ENCODE measurements around the gene EIF3CL. TPM values are rescaled to one million over a fixed set of nuclear protein-coding genes. Genes with fewer than 3 reads are reported as not detected.
"Not testable (repeated sequence)": the region's sequence is repeated elsewhere in the genome, so short reads cannot be mapped to it uniquely, and the experiment has no call there.

Gene EIF3CL, protein sequence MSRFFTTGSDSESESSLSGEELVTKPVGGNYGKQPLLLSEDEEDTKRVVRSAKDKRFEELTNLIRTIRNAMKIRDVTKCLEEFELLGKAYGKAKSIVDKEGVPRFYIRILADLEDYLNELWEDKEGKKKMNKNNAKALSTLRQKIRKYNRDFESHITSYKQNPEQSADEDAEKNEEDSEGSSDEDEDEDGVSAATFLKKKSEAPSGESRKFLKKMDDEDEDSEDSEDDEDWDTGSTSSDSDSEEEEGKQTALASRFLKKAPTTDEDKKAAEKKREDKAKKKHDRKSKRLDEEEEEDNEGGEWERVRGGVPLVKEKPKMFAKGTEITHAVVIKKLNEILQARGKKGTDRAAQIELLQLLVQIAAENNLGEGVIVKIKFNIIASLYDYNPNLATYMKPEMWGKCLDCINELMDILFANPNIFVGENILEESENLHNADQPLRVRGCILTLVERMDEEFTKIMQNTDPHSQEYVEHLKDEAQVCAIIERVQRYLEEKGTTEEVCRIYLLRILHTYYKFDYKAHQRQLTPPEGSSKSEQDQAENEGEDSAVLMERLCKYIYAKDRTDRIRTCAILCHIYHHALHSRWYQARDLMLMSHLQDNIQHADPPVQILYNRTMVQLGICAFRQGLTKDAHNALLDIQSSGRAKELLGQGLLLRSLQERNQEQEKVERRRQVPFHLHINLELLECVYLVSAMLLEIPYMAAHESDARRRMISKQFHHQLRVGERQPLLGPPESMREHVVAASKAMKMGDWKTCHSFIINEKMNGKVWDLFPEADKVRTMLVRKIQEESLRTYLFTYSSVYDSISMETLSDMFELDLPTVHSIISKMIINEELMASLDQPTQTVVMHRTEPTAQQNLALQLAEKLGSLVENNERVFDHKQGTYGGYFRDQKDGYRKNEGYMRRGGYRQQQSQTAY
- 56.6 TPM for polyA plus RNA-seq (2012; ENCODE audit: insufficient read depth, insufficient read length, low read depth)

DNA sequence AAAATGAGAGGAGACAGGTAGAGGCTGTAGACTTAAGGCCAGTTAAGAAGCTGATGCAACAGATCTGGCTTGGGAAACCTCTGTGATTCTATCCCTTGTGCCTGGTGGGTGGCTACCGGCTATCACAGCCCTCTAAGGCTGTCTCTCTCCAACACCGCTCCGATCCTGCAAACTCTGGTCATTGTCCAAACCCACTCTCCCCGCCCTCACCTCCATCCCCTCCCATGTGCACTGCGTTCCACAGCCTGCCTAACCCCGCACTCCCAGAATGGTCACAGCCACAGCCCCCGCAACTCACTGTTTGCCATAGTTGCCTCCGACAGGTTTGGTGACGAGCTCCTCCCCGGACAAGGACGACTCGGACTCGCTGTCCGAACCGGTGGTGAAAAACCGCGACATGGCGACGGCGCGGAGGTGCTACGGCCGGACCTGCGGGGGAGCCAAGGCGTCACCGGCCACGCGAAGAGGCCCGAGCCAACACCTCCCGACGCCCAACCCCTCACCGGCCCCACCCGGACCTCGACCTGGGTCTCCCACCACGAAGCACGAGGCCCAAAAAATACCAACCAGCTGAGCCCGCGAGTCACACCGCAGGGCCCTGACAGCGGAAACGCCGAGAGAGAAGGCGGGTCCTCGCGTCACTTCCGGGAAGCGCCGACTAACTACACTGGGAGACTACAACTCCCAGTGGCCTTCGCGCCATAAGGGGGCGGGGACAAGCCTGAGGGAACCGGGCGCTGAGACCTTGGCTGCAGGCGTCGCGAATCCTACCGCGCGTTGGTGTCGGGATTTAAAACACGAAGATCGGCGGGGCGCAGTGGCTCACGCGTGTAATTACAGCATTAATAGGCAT, at the start of gene EIF3CL:
EIF3CL (minus strand) TSS at position 622 of the 853 bp plus-strand sequence; CDS start at position 399, 223 bp downstream.
- H3K4me3 ChIP-seq (ENCODE audit: low read depth, low read length), result peak within 1 kb of the TSS; percentile 47
- not testable (repeated sequence) for H3K4me1 ChIP-seq, H3K27me3 ChIP-seq, H3K36me3 ChIP-seq, H3K9me3 ChIP-seq, DNase-seq

DNA sequence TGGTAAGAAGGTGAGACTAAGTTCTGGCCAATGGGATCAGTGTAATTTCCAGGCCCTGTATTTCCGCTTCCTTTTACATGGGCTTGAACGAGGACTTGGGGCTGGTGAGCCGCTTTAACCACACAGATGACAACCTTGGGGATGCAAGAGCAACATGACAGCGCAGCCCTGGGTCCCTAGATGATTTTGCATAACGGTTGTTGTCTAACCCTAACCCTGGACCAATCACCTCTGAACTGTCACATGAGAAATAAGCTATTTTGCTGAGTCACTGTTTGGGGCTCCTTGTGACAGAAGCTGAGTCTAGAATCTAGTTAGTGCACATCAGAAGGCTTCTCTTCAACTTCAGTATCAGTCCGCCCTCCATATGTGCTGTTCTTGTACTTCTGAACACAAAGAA, 43.4 kb upstream of the EIF3CL start:
- DNase-seq; H3K36me3 ChIP-seq; H3K9me3 ChIP-seq; H3K4me3 ChIP-seq (ENCODE audit: low read depth, low read length); H3K4me1 ChIP-seq; H3K27me3 ChIP-seq: not testable (repeated sequence)

DNA sequence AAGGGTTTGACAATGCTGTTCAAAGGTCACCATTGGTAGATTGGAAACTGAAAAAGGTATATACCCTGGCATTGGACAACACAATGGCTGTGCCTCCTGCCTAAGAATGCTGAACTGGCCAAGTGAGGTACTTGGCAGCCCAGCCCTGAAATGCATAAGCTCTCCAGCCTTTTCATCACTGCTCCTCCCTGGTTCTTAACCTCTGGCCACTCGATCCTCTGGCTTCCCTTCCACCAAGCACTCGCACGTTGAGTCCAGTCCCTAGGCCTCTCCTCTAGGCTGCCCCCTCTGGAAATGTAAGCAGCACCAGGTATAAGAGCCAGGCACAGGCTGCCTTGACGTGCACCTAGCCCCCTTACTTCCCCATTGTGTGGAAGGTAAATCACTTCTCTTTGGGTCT, 42.7 kb upstream of the EIF3CL start:
- not testable (repeated sequence) for H3K4me1 ChIP-seq; H3K4me3 ChIP-seq (ENCODE audit: low read depth, low read length); H3K9me3 ChIP-seq; H3K36me3 ChIP-seq; H3K27me3 ChIP-seq; DNase-seq

DNA sequence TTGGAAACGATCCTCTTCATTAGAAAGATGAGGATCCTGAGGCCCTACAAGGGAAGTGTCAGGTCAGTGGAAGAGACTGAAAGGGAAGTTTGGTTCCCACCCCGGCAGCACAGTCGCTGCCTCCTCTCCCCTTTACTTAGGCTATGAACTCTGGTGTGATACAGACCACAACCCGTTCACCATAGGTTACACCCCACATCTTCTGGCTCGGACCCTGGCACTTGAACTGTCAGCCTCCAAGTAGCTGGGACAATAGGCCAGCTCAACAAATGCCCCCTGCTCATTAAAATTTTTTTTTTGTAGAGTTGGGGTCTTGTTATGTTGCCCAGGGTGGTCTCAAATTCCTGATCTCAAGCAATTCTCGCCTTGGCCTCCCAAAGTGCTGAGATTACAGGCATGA, 40.3 kb upstream of the EIF3CL start:
- not testable (repeated sequence) for H3K9me3 ChIP-seq; H3K4me1 ChIP-seq; H3K4me3 ChIP-seq (ENCODE audit: low read depth, low read length); H3K36me3 ChIP-seq; H3K27me3 ChIP-seq; DNase-seq

DNA sequence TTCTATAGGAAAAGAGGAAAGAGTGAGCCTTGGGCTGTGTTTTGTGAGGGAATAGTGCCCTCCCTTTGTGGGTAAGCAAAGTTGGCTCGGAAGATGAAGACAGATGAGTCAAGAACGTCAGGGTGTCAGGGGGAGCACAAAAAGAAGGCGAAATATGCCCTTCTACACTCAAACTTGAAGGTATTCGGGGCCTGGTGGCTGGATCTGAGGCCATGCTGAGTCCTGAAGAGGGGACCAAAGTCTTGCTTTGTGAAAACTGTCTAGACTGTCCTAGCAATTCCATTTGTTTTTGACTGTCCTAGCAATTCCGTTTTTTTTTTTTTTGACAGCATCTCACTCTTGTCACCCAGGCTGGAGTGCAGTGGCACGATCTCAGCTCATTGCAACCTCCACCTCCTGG, 35.3 kb upstream of the EIF3CL start:
- not testable (repeated sequence) for H3K36me3 ChIP-seq, H3K9me3 ChIP-seq

DNA sequence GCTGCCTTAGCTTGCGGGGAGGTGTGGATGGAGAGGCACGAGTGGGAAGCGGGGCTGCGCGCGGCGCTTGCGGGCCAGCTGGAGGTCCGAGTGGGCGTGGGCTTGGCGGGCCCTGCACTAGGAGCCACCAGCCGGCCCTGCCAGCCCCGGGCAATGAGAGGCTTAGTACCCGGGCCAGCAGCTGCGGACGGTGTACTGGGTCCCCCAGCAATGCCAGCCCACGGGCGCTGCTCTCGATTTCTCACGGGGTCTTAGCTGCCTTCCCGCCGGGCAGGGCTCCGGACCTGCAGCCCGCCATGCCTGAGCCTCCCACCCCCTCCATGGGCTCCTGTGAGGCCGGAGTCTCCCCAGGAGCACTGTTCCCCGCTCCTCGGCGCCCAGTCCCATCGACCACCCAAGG, 31.7 kb upstream of the EIF3CL start:
- DNase-seq; H3K4me3 ChIP-seq (ENCODE audit: low read depth, low read length); H3K9me3 ChIP-seq; H3K36me3 ChIP-seq; H3K4me1 ChIP-seq; H3K27me3 ChIP-seq: not testable (repeated sequence)

More for the DNA sequence above, 35.3 kb upstream of the EIF3CL start:
- H3K4me1 ChIP-seq; DNase-seq; H3K27me3 ChIP-seq; H3K4me3 ChIP-seq (ENCODE audit: low read depth, low read length): not testable (repeated sequence)

DNA sequence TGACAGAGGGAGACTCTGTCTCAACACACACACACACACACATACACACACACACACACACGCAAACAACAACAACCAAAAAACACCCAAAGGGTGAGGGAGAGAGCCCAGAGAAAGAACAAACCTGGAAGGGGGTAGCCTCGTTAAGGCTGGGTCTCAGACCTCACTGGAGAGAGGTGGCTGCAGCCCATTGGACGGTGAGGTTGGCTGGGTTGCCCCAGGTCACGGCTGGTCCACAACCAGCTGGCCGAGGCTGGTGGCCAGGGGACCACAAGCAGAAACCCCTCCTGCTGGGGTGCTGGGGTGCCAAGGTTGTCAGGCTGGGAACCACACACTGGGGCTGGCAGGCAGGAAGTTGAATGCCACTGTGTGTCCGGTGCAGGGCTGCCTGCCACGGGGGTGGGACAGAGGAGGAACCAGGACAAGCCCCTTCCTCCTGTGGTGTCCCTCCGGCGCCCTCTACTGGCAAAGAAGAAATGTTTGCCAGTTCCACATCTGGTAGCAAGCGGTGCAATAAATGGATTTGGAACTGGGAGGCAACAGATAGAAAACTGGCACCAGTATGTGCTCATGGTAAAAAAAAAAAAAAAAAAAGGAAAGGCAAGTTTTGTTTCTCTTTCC, 22.5 kb upstream of the EIF3CL start:
- not testable (repeated sequence) for H3K4me1 ChIP-seq; H3K36me3 ChIP-seq; H3K9me3 ChIP-seq; DNase-seq; H3K27me3 ChIP-seq; H3K4me3 ChIP-seq (ENCODE audit: low read depth, low read length)

DNA sequence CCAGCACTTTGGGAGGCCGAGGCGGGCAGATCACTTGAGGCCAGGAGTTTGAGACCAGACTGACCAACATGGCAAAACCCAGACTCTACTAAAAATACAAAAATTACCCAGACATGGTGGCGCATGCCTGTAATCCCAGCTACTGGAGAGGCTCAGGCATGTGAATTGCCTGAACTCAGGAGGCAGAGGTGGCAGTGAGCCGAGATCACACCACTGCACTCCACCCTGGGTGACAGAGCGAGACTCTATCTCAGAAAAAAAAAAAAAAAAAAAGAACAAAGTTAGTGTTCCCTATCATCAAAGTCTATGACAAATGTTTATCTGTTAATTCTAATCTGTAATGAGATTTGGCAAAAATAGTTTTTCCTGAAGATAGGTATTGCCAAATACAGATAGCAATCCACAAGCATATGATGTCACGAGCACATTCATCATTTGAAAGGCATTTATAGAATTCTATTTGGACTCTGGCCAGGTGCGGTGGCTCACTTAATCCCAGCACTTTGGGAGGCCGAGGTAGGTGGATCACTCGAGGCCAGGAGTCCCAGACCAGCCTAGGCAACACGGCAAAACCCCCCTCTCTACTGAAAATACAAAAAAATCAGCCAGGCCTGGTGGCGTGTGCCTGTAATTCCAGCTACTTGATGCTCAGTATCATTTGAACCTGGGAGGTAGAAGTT, 17.6 kb upstream of the EIF3CL start:
- DNase-seq; H3K27me3 ChIP-seq; H3K9me3 ChIP-seq; H3K4me3 ChIP-seq (ENCODE audit: low read depth, low read length); H3K36me3 ChIP-seq; H3K4me1 ChIP-seq: not testable (repeated sequence)

DNA sequence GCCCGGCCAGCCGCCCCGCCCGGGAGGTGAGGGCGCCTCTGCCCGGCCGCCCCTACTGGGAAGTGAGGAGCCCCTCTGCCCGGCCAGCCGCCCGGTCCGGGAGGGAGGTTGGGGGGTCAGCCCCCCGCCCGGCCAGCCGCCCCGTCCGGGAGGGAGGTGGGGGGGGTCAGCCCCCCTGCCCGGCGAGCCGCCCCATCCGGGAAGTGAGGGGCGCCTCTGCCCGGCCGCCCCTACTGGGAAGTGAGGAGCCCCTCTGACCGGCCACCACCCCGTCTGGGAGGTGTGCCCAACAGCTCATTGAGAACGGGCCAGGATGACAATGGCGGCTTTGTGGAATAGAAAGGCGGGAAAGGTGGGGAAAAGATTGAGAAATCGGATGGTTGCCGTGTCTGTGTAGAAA, 13.4 kb upstream of the EIF3CL start:
- not testable (repeated sequence) for H3K4me3 ChIP-seq (ENCODE audit: low read depth, low read length); DNase-seq; H3K27me3 ChIP-seq; H3K9me3 ChIP-seq; H3K4me1 ChIP-seq; H3K36me3 ChIP-seq

DNA sequence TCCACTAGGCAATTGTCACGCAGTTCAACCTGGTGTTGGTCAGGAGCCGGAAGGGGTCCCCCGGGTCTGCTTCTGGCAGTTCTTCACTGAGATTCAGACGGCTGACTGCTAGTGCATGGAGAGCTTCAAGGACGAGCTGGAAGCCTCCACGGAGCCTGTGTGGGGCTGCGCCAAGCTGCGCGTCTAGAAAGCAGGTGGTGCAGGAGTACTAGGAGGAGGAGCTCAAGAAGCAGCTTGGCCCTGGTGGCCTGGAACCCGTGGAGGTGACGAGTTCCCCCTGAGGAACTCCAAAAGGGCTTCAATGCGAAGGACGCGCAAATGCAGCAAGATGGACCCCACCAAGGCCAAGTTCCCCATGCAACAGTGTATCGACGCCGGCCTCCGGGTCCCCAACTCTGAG, 10.9 kb upstream of the EIF3CL start:
- not testable (repeated sequence) for H3K27me3 ChIP-seq; H3K9me3 ChIP-seq; H3K4me1 ChIP-seq; H3K36me3 ChIP-seq; DNase-seq; H3K4me3 ChIP-seq (ENCODE audit: low read depth, low read length)

DNA sequence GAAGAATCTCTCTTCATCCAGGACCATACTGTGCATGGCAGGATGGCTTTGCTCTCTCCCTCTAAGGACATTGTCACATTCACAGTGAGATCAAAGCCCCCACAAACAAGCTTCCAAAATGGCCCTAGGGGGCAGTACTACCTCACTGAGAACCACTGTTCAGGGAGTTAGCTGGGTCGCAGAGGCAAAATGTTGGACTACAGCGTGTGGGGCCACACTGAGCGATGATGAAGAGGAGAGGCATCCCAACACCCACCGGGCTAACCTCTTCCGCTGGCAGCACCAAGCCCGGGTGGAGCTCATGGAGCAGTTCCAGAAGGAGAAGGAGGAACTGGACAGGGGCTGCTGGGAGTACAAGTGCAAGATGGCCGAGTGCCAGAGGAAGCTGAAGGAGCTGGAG, 9.9 kb upstream of the EIF3CL start:
- not testable (repeated sequence) for H3K9me3 ChIP-seq; DNase-seq; H3K4me3 ChIP-seq (ENCODE audit: low read depth, low read length); H3K27me3 ChIP-seq; H3K36me3 ChIP-seq; H3K4me1 ChIP-seq

DNA sequence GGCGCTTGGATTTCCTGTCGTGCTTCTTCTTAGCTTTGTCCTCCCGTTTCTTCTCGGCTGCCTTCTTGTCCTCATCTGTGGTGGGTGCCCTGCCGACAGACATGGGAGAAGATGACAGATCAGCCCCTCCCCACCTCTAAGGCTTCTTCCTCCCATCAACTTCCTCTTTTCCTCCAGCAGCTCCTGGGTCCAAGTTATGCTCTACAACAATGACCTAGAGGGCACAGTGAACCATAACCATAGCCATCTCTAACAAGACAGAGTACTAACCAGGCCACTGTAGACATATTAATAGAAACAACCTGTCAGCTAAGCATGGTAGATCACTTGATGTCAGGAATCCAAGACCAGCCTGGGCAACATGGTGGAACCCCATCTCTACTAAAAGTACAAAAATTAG, 11.6 kb downstream of the EIF3CL start:
- not testable (repeated sequence) for DNase-seq; H3K4me3 ChIP-seq (ENCODE audit: low read depth, low read length); H3K4me1 ChIP-seq; H3K9me3 ChIP-seq; H3K36me3 ChIP-seq; H3K27me3 ChIP-seq

DNA sequence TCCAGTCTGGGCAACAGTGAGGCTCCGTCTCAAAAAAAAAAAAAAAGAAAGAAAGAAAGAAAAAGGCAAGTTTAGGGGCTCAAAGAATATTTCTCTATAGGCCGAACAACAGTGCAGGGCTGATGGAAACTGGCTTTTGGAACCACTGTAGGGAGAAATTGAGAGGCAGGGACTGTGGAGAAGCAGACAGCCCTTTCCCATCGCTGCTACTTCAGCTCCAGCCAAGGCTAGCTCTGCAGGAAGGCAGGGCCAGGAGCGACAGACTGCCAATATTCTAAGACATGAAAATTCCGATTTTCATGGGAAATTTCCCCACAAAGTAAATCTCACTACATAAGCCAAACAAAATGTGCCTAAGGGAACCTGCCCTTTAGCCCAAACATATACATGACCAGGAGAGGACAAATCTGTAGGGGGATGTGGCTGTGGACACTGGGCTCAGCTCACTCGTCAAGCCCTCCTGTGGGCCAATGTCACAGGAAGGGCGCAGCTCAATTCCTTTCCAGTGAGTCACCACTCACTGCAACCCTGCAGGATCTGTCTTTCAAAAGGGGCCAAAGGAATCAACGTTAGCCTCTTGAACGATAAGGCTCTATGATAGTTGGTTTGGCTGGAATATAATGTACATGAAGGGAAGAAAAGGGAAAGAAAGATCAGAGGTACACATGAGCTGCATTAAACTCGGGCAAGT, 21.3 kb downstream of the EIF3CL start:
- H3K9me3 ChIP-seq; H3K27me3 ChIP-seq; H3K36me3 ChIP-seq; DNase-seq; H3K4me3 ChIP-seq (ENCODE audit: low read depth, low read length); H3K4me1 ChIP-seq: not testable (repeated sequence)

DNA sequence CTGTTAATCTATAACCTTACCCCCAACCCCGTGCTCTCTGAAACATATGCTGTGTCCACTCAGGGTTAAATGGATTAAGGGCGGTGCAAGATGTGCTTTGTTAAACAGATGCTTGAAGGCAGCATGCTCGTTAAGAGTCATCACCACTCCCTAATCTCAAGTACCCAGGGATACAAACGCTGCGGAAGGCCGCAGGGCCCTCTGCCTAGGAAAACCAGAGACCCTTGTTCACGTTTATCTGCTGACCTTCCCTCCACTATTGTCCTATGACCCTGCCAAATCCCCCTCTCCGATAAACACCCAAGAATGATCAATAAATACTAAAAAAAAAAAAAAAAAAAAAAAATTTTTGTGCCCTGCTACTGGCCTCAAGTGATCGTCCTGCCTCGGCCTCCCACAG, 25.8 kb downstream of the EIF3CL start:
- not testable (repeated sequence) for H3K36me3 ChIP-seq; H3K27me3 ChIP-seq; H3K9me3 ChIP-seq; H3K4me1 ChIP-seq; DNase-seq; H3K4me3 ChIP-seq (ENCODE audit: low read depth, low read length)
